ENCODE data around the gene PCYOX1L. TPM values are rescaled to one million over a fixed set of nuclear protein-coding genes. Genes with fewer than 3 reads are reported as not detected.

Gene PCYOX1L
- total RNA-seq, 1 experiment from 2014 or later: 7.0 TPM

- TF ChIP-seq SIN3A (IDR thresholded peaks at IDR 0.05; ENCODE audit: borderline replicate concordance, insufficient read depth, low read depth, low read length) (no peak), POLR2AphosphoS5 (IDR thresholded peaks at IDR 0.05; ENCODE audit: low read depth, low read length) (no peak), TCF7L2 (IDR thresholded peaks at IDR 0.05; ENCODE audit: low read depth, low read length) (no peak), CTCF (IDR thresholded peaks at IDR 0.05) (no peak), REST (IDR thresholded peaks at IDR 0.05; ENCODE audit: insufficient read depth in 1 of 2, low read depth in 2 of 2, low read length in 1 of 2) (no peak)
- no TSS peak for BruUV-seq (replicated peaks)
- CTCF ChIA-PET: no interaction called here
These were observed 30.1 kb downstream of the PCYOX1L start for GRCh38 chr5:149387982-149388381.

GRCh38 chr5:149388498-149389190 is 30.8 kb downstream of the PCYOX1L start:
- BruUV-seq (replicated peaks): no TSS peak
- Histone ChIP-seq H3K27me3 (ENCODE audit: control insufficient read depth, insufficient read depth, low read length) (no peaks in the 10 kb centered on the region), H3K36me3 (ENCODE audit: control insufficient read depth, insufficient read depth, low read length) (no peaks in the 10 kb centered on the region), H3K4me3 (ENCODE audit: low read depth in 2 of 2, low read length in 2 of 2) (no peak overlapping the region), H3K4me1 (ENCODE audit: control insufficient read depth, insufficient read depth, low read length) (no peaks in the 10 kb centered on the region), H3K9me3 (ENCODE audit: control insufficient read depth, insufficient read depth, low read depth, low read length) (no peaks in the 10 kb centered on the region), H3K27ac (ENCODE audit: low read length) (no peak overlapping the region)
- DNase-seq (ENCODE audit: low read depth, low spot score): no peak
- TF ChIP-seq CTCF (IDR thresholded peaks at IDR 0.05): no peak
- TF ChIP-seq POLR2AphosphoS5 (IDR thresholded peaks at IDR 0.05; ENCODE audit: low read depth, low read length): no peak
- TF ChIP-seq TCF7L2 (IDR thresholded peaks at IDR 0.05; ENCODE audit: low read depth, low read length): no peak
- no peak for TF ChIP-seq SIN3A (IDR thresholded peaks at IDR 0.05; ENCODE audit: borderline replicate concordance, insufficient read depth, low read depth, low read length)
- TF ChIP-seq REST (IDR thresholded peaks at IDR 0.05; ENCODE audit: insufficient read depth in 1 of 2, low read depth in 2 of 2, low read length in 1 of 2): no peak
- intact Hi-C loops (cut with micrococcal nuclease; ENCODE audit: unreplicated experiment): no loop called here
- no peak for ATAC-seq
- CTCF ChIA-PET: no interaction called here
- POLR2A ChIA-PET: no interaction called here
- in situ Hi-C loops (cut with HindIII; ENCODE audit: low pct_unique_long_range_greater_than_20kb, low sequenced_read_pairs): no loop called here

More at GRCh38 chr5:149387982-149388381, 30.1 kb downstream of the PCYOX1L start:
- Histone ChIP-seq H3K4me3 (ENCODE audit: low read depth in 2 of 2, low read length in 2 of 2) (no peak overlapping the region), H3K9me3 (ENCODE audit: control insufficient read depth, insufficient read depth, low read depth, low read length) (no peaks in the 10 kb centered on the region), H3K27me3 (ENCODE audit: control insufficient read depth, insufficient read depth, low read length) (no peaks in the 10 kb centered on the region), H3K36me3 (ENCODE audit: control insufficient read depth, insufficient read depth, low read length) (no peaks in the 10 kb centered on the region), H3K27ac (ENCODE audit: low read length) (no peak overlapping the region), H3K4me1 (ENCODE audit: control insufficient read depth, insufficient read depth, low read length) (no peaks in the 10 kb centered on the region)
- POLR2A ChIA-PET: no interaction called here
- ATAC-seq (no peak), DNase-seq (ENCODE audit: low read depth, low spot score) (no peak)
- in situ Hi-C loops (cut with HindIII; ENCODE audit: low pct_unique_long_range_greater_than_20kb, low sequenced_read_pairs) (no loop called here), intact Hi-C loops (cut with micrococcal nuclease; ENCODE audit: unreplicated experiment) (no loop called here)
